ENCODE data around the gene CEP290. TPM values are rescaled to one million over a fixed set of nuclear protein-coding genes. Genes with fewer than 3 reads are reported as not detected.
A peak's percentile ranks its signal among the peaks of the same experiment; 100 is the strongest.

The CEP290 gene, protein sequence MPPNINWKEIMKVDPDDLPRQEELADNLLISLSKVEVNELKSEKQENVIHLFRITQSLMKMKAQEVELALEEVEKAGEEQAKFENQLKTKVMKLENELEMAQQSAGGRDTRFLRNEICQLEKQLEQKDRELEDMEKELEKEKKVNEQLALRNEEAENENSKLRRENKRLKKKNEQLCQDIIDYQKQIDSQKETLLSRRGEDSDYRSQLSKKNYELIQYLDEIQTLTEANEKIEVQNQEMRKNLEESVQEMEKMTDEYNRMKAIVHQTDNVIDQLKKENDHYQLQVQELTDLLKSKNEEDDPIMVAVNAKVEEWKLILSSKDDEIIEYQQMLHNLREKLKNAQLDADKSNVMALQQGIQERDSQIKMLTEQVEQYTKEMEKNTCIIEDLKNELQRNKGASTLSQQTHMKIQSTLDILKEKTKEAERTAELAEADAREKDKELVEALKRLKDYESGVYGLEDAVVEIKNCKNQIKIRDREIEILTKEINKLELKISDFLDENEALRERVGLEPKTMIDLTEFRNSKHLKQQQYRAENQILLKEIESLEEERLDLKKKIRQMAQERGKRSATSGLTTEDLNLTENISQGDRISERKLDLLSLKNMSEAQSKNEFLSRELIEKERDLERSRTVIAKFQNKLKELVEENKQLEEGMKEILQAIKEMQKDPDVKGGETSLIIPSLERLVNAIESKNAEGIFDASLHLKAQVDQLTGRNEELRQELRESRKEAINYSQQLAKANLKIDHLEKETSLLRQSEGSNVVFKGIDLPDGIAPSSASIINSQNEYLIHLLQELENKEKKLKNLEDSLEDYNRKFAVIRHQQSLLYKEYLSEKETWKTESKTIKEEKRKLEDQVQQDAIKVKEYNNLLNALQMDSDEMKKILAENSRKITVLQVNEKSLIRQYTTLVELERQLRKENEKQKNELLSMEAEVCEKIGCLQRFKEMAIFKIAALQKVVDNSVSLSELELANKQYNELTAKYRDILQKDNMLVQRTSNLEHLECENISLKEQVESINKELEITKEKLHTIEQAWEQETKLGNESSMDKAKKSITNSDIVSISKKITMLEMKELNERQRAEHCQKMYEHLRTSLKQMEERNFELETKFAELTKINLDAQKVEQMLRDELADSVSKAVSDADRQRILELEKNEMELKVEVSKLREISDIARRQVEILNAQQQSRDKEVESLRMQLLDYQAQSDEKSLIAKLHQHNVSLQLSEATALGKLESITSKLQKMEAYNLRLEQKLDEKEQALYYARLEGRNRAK (N-terminal part only)
- total RNA-seq (10 to 100 TPM; 22.4 to 23.0 TPM), polyA plus RNA-seq (10 to 100 TPM in 1 of 2 donors, 1 to 10 TPM in 1; 2.2 to 10.4 TPM)

DNA sequence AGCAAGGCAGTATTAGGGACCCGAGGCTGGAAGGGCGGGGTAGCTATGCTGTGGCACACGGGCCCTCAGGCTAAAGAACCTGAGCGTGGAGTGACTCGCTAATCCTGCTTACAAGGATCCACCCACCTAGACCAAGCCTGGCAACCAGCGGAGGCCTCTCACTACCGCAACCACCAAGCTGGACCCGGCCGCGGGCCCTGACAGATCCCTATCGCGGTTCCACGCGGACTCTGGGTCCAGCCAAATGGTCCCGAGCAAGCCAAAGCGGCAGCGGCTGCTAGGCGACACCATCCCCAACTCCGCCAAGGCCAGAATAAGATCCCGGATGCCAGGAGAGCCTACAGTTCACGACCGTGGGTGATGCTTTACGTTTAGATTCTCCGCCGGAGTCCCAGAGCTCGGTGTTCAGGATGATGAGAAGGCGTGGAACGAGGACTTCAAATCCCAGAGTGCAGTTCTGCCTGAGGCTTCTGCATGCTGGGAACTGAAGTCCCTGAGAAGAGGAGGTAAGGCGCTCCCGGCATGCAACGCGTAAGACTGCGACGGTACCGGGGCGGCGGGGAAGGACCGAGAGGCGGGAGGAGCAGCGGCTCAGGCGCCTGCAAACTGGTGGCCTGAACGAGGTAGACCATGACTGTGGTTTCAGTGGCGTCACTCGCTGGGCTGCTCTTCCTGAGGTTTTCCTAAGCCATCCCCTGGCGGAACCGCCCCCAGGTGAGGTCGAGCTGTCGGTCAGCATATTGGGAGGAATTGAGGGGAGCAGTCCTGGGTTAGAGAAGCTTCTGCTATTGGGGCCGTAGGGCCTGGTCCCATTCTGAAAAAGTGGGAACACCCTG, at the start of gene CEP290, which contains the start of gene TMTC3:
Gene CEP290, minus strand, starts transcription at position 315 of the 836 bp plus-strand sequence. CDS start 781 bp downstream, outside the sequence.
Gene TMTC3, plus strand, starts transcription at position 534 of the 836 bp plus-strand sequence. CDS start 6,009 bp downstream, outside the sequence.
- Mint-ChIP-seq H3K27me3 (no peaks in the 10 kb centered on the region), H3K27ac (peak within 1 kb of the TSS; percentile 90 to 99 (median 98)), H3K36me3 (peaks cover 9 to 22% of the 10 kb centered on the region in 2 donors), H3K4me1 (peaks cover 27 to 52% (median 41%) of the 10 kb centered on the region in 4 donors), H3K4me3 (peak within 1 kb of the TSS; percentile 94 to 98 (median 96)), H3K9me3 (no peaks in the 10 kb centered on the region)
- Histone ChIP-seq H3K4me1 (ENCODE audit: insufficient read depth, low read length) (peaks cover 29% of the 10 kb centered on the region), H3K4me3 (ENCODE audit: low read length in 2 of 2) (peak within 1 kb of the TSS; percentile 87 to 88), H3K36me3 (ENCODE audit: insufficient read depth, low read length) (no peaks in the 10 kb centered on the region), H3K27me3 (ENCODE audit: insufficient read depth, low read length) (no peaks in the 10 kb centered on the region), H3K27ac (ENCODE audit: low read depth, low read length) (peak within 1 kb of the TSS; percentile 76), H3K9me3 (ENCODE audit: control insufficient read depth in 1 of 2, low read length in 2 of 2) (no peaks in the 10 kb centered on the region)
- ChIA-PET POLR2A (ENCODE audit: partially characterized antibody) (interaction anchor here (0.7 to 1.7 kb wide), 4 partner anchors 106 to 1722 kb away, joined by 3 to 10 read pairs (median 3); partner anchors contain the start of gene GALNT4), CTCF (ENCODE audit: partially characterized antibody) (interaction anchor here (0.7 to 0.8 kb wide), 2 partner anchors 30 to 1382 kb away, joined by 3 to 4 read pairs; partner anchors contain the start of gene GALNT4)
- peak; percentile 94 to 99 (median 95) for DNase-seq
- intact Hi-C loops (cut with micrococcal nuclease), result loop anchor here (1.0 to 5.0 kb wide), 5 partner anchors 13 to 1383 kb away; partner anchors contain the start of gene DUSP6

DNA sequence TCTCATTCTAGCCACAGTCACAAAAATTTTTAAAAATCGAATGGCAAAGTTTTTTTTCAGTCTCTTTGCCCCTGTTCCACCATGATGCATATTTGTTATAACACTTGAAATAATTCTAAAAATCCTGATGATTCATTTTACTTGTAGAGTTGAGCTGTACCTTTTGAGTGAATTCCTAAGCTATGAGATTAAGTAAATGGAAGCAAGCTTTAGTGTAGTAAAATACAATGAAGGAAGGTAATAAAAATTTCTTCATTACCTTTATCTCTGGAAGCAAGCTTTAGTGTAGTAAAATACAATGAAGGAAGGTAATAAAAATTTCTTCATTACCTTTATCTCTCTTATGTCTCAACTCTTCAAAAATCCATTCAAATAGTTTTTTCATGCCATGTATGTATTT, 46.3 kb upstream of the CEP290 start:
- intact Hi-C loops (cut with micrococcal nuclease), result no loop called here

DNA sequence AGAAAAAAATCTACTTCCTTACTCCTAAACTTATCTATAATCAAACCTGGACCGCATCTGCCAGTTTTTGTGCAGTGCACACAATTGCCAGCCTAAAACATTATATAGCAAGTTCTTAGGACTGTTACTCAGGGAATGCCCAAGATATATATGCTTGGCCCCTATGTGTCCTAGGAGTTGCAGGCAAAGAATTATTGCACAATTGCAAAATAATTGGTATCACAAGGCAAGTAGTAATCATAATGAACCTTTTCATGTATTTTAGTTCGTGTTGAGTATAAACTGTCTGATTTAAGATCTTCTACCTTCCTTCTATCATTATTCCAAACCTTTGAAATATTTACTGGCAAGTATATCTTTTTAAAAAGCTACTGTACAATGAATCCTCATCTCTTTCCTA, 45.7 kb upstream of the CEP290 start:
- H3K4me3 ChIP-seq (ENCODE audit: low read length in 2 of 2), result no peak overlapping the region
- H3K27me3 ChIP-seq (ENCODE audit: insufficient read depth, low read length), result no peaks in the 10 kb centered on the region
- no peaks in the 10 kb centered on the region for H3K4me1 ChIP-seq (ENCODE audit: insufficient read depth, low read length)
- H3K27ac ChIP-seq (ENCODE audit: low read depth, low read length), result no peak overlapping the region
- intact Hi-C loops (cut with micrococcal nuclease), result no loop called here
- Mint-ChIP-seq H3K36me3 (peaks cover 34 to 40% of the 10 kb centered on the region in 2 donors), H3K27me3 (no peaks in the 10 kb centered on the region), H3K4me1 (no peaks in the 10 kb centered on the region), H3K27ac (no peak overlapping the region), H3K4me3 (no peak overlapping the region), H3K9me3 (peaks cover 0 to 3% (median 0%) of the 10 kb centered on the region in 8 donors)
- ChIA-PET POLR2A (ENCODE audit: partially characterized antibody) (no interaction called here), CTCF (ENCODE audit: partially characterized antibody) (no interaction called here)
- H3K9me3 ChIP-seq (ENCODE audit: control insufficient read depth in 1 of 2, low read length in 2 of 2), result no peaks in the 10 kb centered on the region
- no peaks in the 10 kb centered on the region for H3K36me3 ChIP-seq (ENCODE audit: insufficient read depth, low read length)
- DNase-seq, result no peak

More for the DNA sequence above, 46.3 kb upstream of the CEP290 start:
- POLR2A ChIA-PET (ENCODE audit: partially characterized antibody), result no interaction called here
- no peak for DNase-seq
- Mint-ChIP-seq H3K36me3 (peaks cover 27 to 34% of the 10 kb centered on the region in 2 donors), H3K4me3 (no peak overlapping the region), H3K4me1 (no peaks in the 10 kb centered on the region), H3K27ac (no peak overlapping the region), H3K27me3 (no peaks in the 10 kb centered on the region), H3K9me3 (peaks cover 0 to 3% (median 0%) of the 10 kb centered on the region in 8 donors)
- CTCF ChIA-PET (ENCODE audit: partially characterized antibody), result no interaction called here
- Histone ChIP-seq H3K36me3 (ENCODE audit: insufficient read depth, low read length) (no peaks in the 10 kb centered on the region), H3K9me3 (ENCODE audit: control insufficient read depth in 1 of 2, low read length in 2 of 2) (no peaks in the 10 kb centered on the region), H3K4me3 (ENCODE audit: low read length in 2 of 2) (no peak overlapping the region), H3K4me1 (ENCODE audit: insufficient read depth, low read length) (no peaks in the 10 kb centered on the region), H3K27me3 (ENCODE audit: insufficient read depth, low read length) (no peaks in the 10 kb centered on the region), H3K27ac (ENCODE audit: low read depth, low read length) (no peak overlapping the region)

DNA sequence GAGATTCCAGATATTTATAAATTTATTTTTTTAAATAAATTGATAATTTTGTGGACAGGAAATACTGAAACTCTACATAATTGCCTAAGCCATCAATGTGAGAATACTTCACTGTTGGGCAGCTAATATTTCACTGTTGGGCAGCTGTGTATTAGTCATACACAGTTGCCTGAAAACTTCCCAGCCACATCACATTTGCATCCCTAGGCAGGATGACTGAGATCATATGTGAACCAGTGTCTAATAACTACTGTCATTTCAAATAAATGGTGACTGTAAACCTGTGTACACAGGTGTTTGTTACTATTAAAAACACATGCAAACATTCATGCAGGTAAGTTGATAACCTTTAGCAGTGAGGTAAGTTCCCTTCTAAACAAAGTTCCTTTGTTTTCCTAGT, 44.1 kb upstream of the CEP290 start:
- Mint-ChIP-seq H3K36me3 (peaks cover 46% of the 10 kb centered on the region in 2 donors), H3K4me1 (peaks cover 0 to 1% (median 0%) of the 10 kb centered on the region in 4 donors), H3K9me3 (peaks cover 0 to 3% (median 0%) of the 10 kb centered on the region in 8 donors), H3K27ac (peak overlapping the region in 1 of 7 donors; percentile 48), H3K27me3 (no peaks in the 10 kb centered on the region), H3K4me3 (no peak overlapping the region)
- ChIA-PET CTCF (ENCODE audit: partially characterized antibody) (no interaction called here), POLR2A (ENCODE audit: partially characterized antibody) (no interaction called here)
- H3K27me3 ChIP-seq (ENCODE audit: insufficient read depth, low read length), result no peaks in the 10 kb centered on the region
- no peak overlapping the region for H3K27ac ChIP-seq (ENCODE audit: low read depth, low read length)
- no peak overlapping the region for H3K4me3 ChIP-seq (ENCODE audit: low read length in 2 of 2)
- H3K4me1 ChIP-seq (ENCODE audit: insufficient read depth, low read length), result no peaks in the 10 kb centered on the region
- no peak for DNase-seq
- H3K9me3 ChIP-seq (ENCODE audit: control insufficient read depth in 1 of 2, low read length in 2 of 2), result no peaks in the 10 kb centered on the region
- intact Hi-C loops (cut with micrococcal nuclease), result no loop called here
- H3K36me3 ChIP-seq (ENCODE audit: insufficient read depth, low read length), result no peaks in the 10 kb centered on the region

DNA sequence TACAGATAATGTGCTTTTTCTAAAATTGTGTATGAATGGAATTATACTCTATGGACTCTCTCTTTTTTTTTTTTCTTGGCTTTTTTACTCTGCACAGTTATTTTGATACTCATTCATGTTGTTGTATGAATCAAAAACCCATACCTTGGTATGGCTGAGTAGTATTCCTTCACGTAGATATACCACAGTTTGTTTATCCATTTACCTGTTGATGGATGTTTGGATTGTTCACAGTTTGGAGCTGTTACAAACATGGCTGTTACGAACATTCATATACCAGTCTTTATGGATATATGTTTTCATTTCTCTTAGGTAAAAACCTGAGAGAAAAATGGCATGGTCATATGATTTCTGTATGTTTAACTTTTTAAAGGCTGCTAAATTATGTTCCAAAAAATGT, 43.4 kb upstream of the CEP290 start:
- H3K27me3 ChIP-seq (ENCODE audit: insufficient read depth, low read length), result no peaks in the 10 kb centered on the region
- Mint-ChIP-seq H3K9me3 (peaks cover 0 to 3% (median 0%) of the 10 kb centered on the region in 8 donors), H3K36me3 (peaks cover 49 to 52% of the 10 kb centered on the region in 2 donors), H3K4me1 (peaks cover 0 to 1% (median 0%) of the 10 kb centered on the region in 4 donors), H3K27ac (peak overlapping the region in 2 of 7 donors; percentile 4 to 30), H3K4me3 (peak overlapping the region in 1 of 8 donors; percentile 12), H3K27me3 (no peaks in the 10 kb centered on the region)
- DNase-seq, result no peak
- H3K4me1 ChIP-seq (ENCODE audit: insufficient read depth, low read length), result no peaks in the 10 kb centered on the region
- intact Hi-C loops (cut with micrococcal nuclease), result no loop called here
- CTCF ChIA-PET (ENCODE audit: partially characterized antibody), result no interaction called here
- H3K9me3 ChIP-seq (ENCODE audit: control insufficient read depth in 1 of 2, low read length in 2 of 2), result no peaks in the 10 kb centered on the region
- no peaks in the 10 kb centered on the region for H3K36me3 ChIP-seq (ENCODE audit: insufficient read depth, low read length)
- H3K27ac ChIP-seq (ENCODE audit: low read depth, low read length), result no peak overlapping the region
- POLR2A ChIA-PET (ENCODE audit: partially characterized antibody), result no interaction called here
- H3K4me3 ChIP-seq (ENCODE audit: low read length in 2 of 2), result no peak overlapping the region

DNA sequence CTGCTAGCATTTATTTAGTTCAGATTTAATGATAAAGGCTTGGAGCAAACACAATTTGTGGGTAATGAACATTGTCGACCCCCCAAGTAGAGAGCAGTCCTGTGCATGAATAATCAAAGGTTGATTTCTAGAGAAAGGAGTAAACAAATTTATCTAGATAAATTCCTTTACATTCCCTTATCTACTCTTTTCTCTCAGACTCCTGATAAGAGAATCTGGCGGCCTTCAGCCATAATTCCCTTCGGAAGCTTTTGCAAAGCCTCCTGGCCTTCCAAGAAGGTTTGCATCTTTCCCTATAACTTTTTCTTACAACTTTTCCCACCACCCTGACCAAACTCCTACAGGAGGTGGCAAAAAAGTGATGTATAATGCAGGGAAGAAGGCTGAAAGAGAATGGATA, 42.3 kb upstream of the CEP290 start:
- no peak overlapping the region for H3K4me3 ChIP-seq (ENCODE audit: low read length in 2 of 2)
- no peaks in the 10 kb centered on the region for H3K36me3 ChIP-seq (ENCODE audit: insufficient read depth, low read length)
- Mint-ChIP-seq H3K4me3 (no peak overlapping the region), H3K4me1 (peaks cover 0 to 1% (median 0%) of the 10 kb centered on the region in 4 donors), H3K36me3 (peaks cover 56 to 63% of the 10 kb centered on the region in 2 donors), H3K27ac (no peak overlapping the region), H3K27me3 (no peaks in the 10 kb centered on the region), H3K9me3 (peaks cover 0 to 3% (median 0%) of the 10 kb centered on the region in 8 donors)
- H3K4me1 ChIP-seq (ENCODE audit: insufficient read depth, low read length), result no peaks in the 10 kb centered on the region
- no peak overlapping the region for H3K27ac ChIP-seq (ENCODE audit: low read depth, low read length)
- DNase-seq, result no peak
- no peaks in the 10 kb centered on the region for H3K9me3 ChIP-seq (ENCODE audit: control insufficient read depth in 1 of 2, low read length in 2 of 2)
- ChIA-PET CTCF (ENCODE audit: partially characterized antibody) (no interaction called here), POLR2A (ENCODE audit: partially characterized antibody) (no interaction called here)
- intact Hi-C loops (cut with micrococcal nuclease), result no loop called here
- H3K27me3 ChIP-seq (ENCODE audit: insufficient read depth, low read length), result no peaks in the 10 kb centered on the region
